ENCODE data around the gene CS. TPM values are rescaled to one million over a fixed set of nuclear protein-coding genes. Genes with fewer than 3 reads are reported as not detected.

The CS gene
- total RNA-seq, 2 donors from 2014 or later = 261 to 319 TPM

DNA sequence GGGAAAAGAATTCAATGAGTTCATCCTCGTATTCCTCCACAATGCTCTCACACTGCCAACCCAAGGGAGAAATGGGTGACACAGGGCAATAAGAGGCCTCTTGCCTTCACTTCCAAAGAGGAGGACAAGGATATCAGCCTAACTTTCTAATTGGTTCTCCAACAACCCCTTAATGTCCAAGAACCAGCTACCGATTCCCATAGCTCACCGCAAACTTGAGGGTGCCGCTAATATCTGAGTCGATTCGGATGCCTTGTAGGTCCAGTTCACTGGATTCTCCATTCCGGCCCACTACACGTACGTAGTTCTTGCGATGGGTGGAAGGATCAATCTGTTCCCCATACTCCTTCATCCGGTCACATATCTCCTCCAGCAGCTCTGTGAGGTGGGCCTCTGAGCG, 10.9 kb upstream of the CS start:
- DNase-seq (no peak), ATAC-seq (replicated peaks in 1 of 2) (no peak)
- no peak overlapping the region for H3K4me3 Mint-ChIP-seq
- H3K36me3 Mint-ChIP-seq (ENCODE audit: insufficient read depth in 2 of 2) = peaks cover 6 to 12% of the 10 kb centered on the region in 2 donors
- no peaks in the 10 kb centered on the region for H3K27me3 Mint-ChIP-seq (ENCODE audit: low read depth)
- H3K9me3 Mint-ChIP-seq = no peaks in the 10 kb centered on the region
- no peak overlapping the region for H3K27ac Mint-ChIP-seq
- H3K4me1 Mint-ChIP-seq (ENCODE audit: low read depth) = peaks cover 13% of the 10 kb centered on the region

DNA sequence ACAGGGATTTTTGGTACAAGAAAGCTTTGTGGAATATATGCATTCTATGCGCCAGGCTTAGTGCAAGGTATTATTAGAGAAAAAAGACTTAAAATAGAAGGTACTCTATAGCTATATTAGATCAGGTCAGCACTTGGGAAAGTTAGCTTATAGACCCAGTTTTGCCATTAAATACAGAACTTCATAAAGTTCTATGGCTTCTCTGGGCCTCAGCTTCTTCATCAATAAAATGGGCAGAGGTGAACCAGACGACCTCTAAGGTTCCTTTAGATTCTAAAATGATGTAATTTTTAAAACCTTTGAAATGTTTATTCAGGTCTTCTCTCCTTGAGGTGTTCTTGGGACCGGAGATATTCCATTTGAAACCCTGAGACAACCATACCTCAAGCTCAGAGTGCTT, 8.6 kb upstream of the CS start:
- no peak for ATAC-seq (replicated peaks in 1 of 2)
- Mint-ChIP-seq H3K4me1 (ENCODE audit: low read depth) (peaks cover 6% of the 10 kb centered on the region), H3K4me3 (no peak overlapping the region), H3K27ac (no peak overlapping the region), H3K9me3 (no peaks in the 10 kb centered on the region), H3K36me3 (ENCODE audit: insufficient read depth in 2 of 2) (peaks cover 4 to 10% of the 10 kb centered on the region in 2 donors), H3K27me3 (ENCODE audit: low read depth) (no peaks in the 10 kb centered on the region)
- DNase-seq = no peak

DNA sequence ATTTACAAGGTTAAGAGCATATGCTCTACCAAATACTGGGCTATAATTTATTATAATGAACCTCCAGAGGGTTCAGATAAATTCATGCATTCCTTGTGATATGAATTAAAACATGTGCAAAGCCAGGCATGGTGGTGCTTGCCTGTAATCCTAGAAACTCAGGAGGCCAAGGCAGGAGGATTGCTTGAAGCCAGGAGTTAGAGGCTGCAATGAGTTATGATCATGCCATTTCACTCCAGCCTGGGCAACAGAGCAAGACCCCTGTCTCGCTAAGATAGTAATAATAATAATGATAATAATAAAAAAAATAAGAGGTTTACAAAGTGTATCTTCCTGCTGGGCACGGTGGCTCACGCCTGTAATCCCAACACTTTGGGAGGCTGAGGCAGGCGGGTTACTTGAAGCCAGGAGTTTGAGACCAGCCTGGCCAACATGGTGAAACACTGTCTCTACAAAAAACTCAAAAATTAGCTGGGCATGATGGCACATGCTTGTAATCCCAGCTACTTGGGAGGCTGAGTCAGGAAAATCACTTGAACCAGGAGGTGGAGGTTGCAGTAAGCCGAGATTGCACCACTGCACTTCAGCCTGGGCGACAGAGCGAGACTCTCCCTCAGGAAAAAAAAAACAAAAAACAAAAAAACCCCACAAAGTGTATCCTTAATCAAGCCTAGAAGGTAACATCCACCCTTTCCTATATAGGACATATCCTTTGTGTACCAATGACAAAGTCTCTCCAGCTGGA, 7.3 kb upstream of the CS start:
- DNase-seq = no peak
- no peak overlapping the region for H3K4me3 Mint-ChIP-seq
- no peaks in the 10 kb centered on the region for H3K27me3 Mint-ChIP-seq (ENCODE audit: low read depth)
- H3K4me1 Mint-ChIP-seq (ENCODE audit: low read depth) = peaks cover 6% of the 10 kb centered on the region
- no peak overlapping the region for H3K27ac Mint-ChIP-seq
- H3K9me3 Mint-ChIP-seq = no peaks in the 10 kb centered on the region
- no peak for ATAC-seq (replicated peaks in 1 of 2)
- H3K36me3 Mint-ChIP-seq (ENCODE audit: insufficient read depth in 2 of 2) = peaks cover 4 to 10% of the 10 kb centered on the region in 2 donors

DNA sequence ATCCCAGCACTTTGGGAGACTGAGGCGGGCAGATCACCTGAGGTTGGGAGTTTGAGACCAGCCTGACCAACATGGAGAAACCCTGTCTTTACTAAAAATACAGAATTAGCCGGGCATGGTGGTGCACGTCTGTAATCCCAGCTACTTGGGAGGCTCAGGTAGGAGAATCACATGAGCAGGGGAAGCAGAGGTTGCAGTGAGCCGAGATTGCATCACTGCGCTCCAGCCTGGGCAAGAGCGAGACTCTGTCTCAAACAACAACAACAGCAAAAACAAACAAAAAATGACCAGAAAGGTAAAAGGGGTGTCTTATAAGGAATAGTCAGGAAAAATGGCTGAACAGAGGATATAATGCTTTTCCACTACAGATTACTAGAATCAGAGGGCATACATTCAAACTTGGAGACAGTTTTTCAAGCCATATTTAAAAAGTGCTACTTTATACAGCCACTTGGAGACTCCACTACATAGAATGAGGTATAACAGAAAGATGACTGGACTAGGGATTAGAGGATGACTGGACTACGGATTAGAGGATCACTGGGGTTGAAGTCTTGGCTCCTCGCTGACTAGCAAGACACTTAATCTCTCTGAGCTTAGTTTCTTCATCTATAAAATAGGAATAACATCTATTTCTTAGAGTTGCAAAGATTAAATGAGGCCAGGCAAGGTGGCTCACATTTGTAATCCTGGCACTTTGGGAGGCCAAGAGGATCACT, 4.9 kb upstream of the CS start:
- DNase-seq = no peak

DNA sequence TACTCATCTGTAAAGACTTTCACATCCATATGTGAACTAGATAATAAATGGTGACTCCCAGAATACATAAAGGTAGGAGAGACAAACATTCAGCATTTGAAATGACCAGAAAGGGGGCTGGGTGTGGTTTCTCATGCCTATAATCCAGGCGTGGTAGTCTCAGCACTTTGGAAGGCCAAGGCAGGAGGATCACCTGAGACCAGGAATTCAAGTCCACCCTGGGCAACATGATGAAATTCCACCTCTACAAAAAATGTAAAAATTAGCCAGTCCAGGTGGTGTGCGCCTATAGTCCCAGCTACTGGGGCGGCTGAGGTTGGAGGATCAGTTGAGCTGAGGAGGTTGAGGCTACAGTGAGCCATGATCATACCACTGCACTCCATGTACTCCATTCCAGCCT, 4.1 kb upstream of the CS start:
- ATAC-seq (replicated peaks in 1 of 2) (no peak), DNase-seq (no peak)
- Mint-ChIP-seq H3K27me3 (ENCODE audit: low read depth) (no peaks in the 10 kb centered on the region), H3K36me3 (ENCODE audit: insufficient read depth in 2 of 2) (peaks cover 0 to 11% of the 10 kb centered on the region in 2 donors), H3K4me1 (ENCODE audit: low read depth) (peaks cover 22% of the 10 kb centered on the region), H3K27ac (no peak overlapping the region), H3K4me3 (no peak overlapping the region), H3K9me3 (no peaks in the 10 kb centered on the region)

More for the DNA sequence above, 4.9 kb upstream of the CS start:
- no peak for ATAC-seq (replicated peaks in 1 of 2)
- Mint-ChIP-seq H3K27me3 (ENCODE audit: low read depth) (no peaks in the 10 kb centered on the region), H3K4me3 (no peak overlapping the region), H3K4me1 (ENCODE audit: low read depth) (peaks cover 21% of the 10 kb centered on the region), H3K27ac (no peak overlapping the region), H3K9me3 (no peaks in the 10 kb centered on the region), H3K36me3 (ENCODE audit: insufficient read depth in 2 of 2) (peaks cover 2 to 9% of the 10 kb centered on the region in 2 donors)

DNA sequence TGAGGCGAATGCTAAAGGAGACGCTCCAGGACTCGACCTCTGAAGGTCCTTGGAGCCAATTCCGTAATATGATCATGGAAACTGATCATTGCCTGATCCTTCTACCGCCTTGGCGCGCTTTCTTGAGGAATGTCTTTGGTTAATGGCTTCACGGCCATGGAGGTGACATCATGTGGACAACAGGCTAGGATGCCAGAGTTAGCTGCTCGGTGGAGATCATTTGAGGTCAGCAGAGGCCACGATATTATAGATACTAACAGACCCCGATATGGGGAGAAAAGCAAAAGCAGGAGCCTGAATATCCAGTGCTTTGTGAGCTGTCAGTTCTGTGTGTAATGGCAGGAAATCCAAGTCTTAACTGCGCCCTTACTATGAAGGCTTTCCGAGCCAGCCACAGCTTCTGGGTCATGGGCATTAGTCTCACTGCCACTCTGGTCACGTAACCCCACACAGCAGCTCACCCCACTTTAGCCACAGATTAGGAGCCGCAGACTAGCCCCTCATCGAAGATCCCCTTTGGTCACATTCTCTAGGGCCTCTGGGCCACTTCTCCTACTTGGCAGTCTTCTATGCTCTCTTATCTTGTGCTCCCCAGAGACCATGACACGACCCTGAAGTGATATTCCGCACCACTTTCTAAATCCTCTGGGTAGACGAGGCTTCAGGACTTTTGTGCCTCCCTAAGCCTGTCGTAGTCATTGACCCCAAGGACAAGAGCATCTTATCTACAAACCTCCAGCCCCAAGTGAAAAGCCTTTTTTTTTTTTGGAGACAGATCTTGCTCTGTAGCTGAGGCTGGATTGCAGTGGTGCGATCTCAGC, 724 bp upstream of the CS start:
- ATAC-seq (replicated peaks in 1 of 2) = no peak
- peak overlapping the region; percentile 93 for H3K27ac Mint-ChIP-seq
- H3K9me3 Mint-ChIP-seq = no peaks in the 10 kb centered on the region
- H3K4me1 Mint-ChIP-seq (ENCODE audit: low read depth) = peaks cover 55% of the 10 kb centered on the region
- H3K4me3 Mint-ChIP-seq = peak overlapping the region; percentile 95 to 99
- no peaks in the 10 kb centered on the region for H3K27me3 Mint-ChIP-seq (ENCODE audit: low read depth)
- DNase-seq = no peak
- H3K36me3 Mint-ChIP-seq (ENCODE audit: insufficient read depth in 2 of 2) = peaks cover 4 to 17% of the 10 kb centered on the region in 2 donors

DNA sequence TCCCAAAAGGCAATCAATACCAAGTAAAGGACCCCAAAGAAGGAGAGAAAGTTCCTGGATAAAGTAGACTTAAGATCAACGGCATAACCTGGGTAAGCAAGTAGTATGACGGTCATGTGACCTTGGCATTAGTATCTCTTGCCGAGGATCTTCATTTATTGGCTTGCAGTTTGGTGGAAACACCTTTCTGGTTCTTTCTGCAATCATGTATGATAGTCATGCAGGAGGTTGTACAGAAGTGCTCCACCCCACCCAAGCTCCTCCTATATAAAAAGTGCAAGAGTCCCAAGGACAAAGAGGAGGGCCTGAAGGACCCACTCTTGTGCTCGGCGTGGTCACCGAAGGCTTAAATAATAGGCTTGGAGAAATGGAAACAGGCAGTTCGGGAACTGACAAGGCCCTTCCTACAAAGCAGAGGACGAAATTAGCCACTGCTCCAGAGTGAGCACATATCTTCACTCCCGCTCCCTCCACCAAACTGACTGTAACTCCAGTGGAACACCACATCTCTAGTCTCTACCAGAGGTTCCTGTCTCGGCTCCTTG, 750 bp downstream of the CS start:
- DNase-seq = peak; percentile 19 to 25
- Mint-ChIP-seq H3K27ac (peak overlapping the region; percentile 84), H3K27me3 (ENCODE audit: low read depth) (no peaks in the 10 kb centered on the region), H3K36me3 (ENCODE audit: insufficient read depth in 2 of 2) (peaks cover 4 to 13% of the 10 kb centered on the region in 2 donors), H3K4me3 (peak overlapping the region; percentile 95 to 99), H3K9me3 (no peaks in the 10 kb centered on the region), H3K4me1 (ENCODE audit: low read depth) (peaks cover 55% of the 10 kb centered on the region)
- ATAC-seq (replicated peaks in 1 of 2) = peak in 1 of 2 donors; percentile 12

DNA sequence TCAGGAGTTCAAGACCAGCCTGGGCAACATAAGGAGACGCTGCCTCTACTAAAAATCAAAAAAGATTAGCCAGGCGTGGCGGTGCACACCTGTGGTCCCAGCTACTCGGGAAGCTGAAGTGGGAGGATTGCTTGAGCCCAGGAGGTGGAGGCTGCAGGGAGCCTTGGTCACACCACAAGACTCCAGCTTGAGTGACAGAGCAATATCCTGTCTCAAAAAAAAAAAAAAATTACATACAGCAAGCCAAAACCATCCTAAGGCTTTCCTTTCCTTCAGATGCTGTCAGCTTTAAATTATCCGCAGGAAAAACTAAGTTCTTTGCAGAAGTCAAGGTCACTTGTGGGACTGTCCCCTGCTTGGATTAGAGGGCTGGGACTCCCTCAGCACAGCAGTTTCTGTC, 1.3 kb downstream of the CS start:
- peaks cover 4 to 15% of the 10 kb centered on the region in 2 donors for H3K36me3 Mint-ChIP-seq (ENCODE audit: insufficient read depth in 2 of 2)
- peak overlapping the region; percentile 84 for H3K27ac Mint-ChIP-seq
- no peak for DNase-seq
- H3K4me3 Mint-ChIP-seq = peak overlapping the region; percentile 95 to 99
- H3K4me1 Mint-ChIP-seq (ENCODE audit: low read depth) = peaks cover 58% of the 10 kb centered on the region
- H3K27me3 Mint-ChIP-seq (ENCODE audit: low read depth) = no peaks in the 10 kb centered on the region
- H3K9me3 Mint-ChIP-seq = no peaks in the 10 kb centered on the region
- no peak for ATAC-seq (replicated peaks in 1 of 2)

DNA sequence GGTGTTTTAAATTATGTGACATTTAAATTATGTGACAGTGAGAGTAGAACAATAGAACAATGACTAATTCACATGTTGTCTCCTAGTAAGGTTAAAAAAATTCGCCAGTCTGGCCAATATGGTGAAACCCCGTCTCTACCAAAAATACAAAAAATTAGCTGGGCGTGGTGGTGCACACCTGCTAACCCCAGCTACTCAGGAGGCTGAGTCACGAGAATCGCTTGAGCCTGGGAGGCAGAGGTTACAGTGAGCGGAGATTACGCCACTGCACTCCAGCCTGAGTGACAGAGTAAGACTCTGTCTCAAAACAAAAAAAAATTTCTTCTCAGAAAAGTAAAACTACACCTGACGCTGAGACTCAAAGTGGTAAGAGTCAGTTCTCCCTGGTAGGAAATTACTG, 2.7 kb downstream of the CS start:
- DNase-seq (no peak), ATAC-seq (replicated peaks in 1 of 2) (no peak)
- peaks cover 4 to 15% of the 10 kb centered on the region in 2 donors for H3K36me3 Mint-ChIP-seq (ENCODE audit: insufficient read depth in 2 of 2)
- H3K27me3 Mint-ChIP-seq (ENCODE audit: low read depth) = no peaks in the 10 kb centered on the region
- H3K27ac Mint-ChIP-seq = peak overlapping the region; percentile 81
- H3K9me3 Mint-ChIP-seq = no peaks in the 10 kb centered on the region
- H3K4me3 Mint-ChIP-seq = peak overlapping the region; percentile 4 to 48
- peaks cover 68% of the 10 kb centered on the region for H3K4me1 Mint-ChIP-seq (ENCODE audit: low read depth)

DNA sequence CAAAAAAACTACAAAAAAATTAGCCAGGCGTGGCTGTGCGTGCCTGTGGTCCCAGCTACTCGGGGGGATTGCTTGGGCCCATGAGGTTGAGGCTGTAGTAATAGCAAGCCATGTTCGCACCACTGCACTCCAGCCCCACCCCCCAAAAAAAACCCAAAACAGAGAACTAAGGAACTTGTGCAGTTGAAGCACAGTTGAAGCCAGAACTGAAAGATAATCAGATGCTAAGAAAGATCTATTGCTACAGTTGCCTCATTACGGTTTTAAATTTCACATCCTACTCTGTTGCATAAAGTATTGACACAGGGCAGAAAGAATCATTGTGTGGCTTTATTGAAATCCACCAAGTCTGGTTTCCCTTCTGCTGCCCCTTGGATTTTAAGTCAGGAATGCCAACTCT, 3.8 kb downstream of the CS start:
- DNase-seq = no peak
- Mint-ChIP-seq H3K27ac (no peak overlapping the region), H3K9me3 (no peaks in the 10 kb centered on the region), H3K4me3 (peak overlapping the region in 1 of 2 donors; percentile 4), H3K36me3 (ENCODE audit: insufficient read depth in 2 of 2) (peaks cover 4 to 16% of the 10 kb centered on the region in 2 donors), H3K27me3 (ENCODE audit: low read depth) (no peaks in the 10 kb centered on the region), H3K4me1 (ENCODE audit: low read depth) (peaks cover 66% of the 10 kb centered on the region)
- ATAC-seq (replicated peaks in 1 of 2) = no peak

DNA sequence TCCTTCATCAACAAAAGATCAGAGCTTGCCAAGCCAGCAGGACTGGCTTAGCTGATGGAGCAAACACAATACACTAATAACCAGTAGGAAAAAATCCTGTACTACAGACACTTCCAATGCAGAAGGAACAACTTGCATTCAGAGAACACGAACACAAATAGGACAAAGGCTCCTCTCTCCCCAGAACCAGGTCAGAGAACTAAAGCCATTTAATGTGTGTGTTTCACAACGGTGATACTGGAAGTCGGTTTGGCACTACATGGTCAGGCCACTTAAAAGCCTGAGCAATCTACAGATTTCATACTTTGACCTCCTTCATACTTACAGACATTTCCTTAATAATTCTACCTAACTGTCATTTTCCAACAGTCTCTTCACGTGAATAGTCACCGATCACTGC, 6.3 kb downstream of the CS start:
- Mint-ChIP-seq H3K9me3 (no peaks in the 10 kb centered on the region), H3K4me1 (ENCODE audit: low read depth) (peaks cover 65% of the 10 kb centered on the region), H3K4me3 (no peak overlapping the region), H3K36me3 (ENCODE audit: insufficient read depth in 2 of 2) (peaks cover 4 to 18% of the 10 kb centered on the region in 2 donors), H3K27me3 (ENCODE audit: low read depth) (no peaks in the 10 kb centered on the region), H3K27ac (peak overlapping the region; percentile 16)
- no peak for ATAC-seq (replicated peaks in 1 of 2)
- DNase-seq = no peak

DNA sequence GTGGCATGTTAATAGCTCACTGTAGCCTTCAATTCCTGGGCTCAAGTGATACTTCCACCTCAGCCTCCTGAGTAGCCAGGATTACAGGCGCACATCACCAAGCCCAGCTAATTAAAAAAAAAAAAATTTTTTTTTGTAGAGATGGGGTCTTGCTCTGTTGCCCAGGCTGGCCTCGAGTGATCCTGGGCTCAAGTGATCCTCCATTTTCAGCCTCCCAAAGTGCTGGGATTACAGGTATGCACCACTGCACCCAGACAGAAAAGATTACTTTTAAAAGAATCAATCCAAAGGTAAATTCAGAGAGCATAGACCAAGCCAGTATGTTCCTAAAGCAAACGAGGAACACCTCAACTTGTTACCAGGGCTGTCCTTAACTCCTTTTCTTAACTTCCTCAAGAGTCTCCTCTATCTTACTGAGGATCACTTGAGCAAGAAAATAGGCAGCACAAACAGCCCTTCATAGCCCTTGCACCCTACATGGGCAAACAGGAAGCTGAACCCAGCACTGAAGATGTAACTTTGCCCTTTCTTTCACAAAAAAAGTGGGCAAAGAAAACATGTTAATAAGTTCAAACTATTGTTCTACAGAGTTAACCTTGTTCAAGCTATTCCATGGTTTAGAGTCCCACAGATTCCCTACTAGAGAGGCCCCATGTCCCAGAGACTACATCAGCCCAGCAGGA, 11.3 kb downstream of the CS start:
- no peak for DNase-seq
- no peak for ATAC-seq (replicated peaks in 1 of 2)
- H3K36me3 Mint-ChIP-seq (ENCODE audit: insufficient read depth in 2 of 2) = peaks cover 4 to 17% of the 10 kb centered on the region in 2 donors
- no peak overlapping the region for H3K4me3 Mint-ChIP-seq
- peak overlapping the region; percentile 33 for H3K27ac Mint-ChIP-seq
- no peaks in the 10 kb centered on the region for H3K27me3 Mint-ChIP-seq (ENCODE audit: low read depth)
- H3K4me1 Mint-ChIP-seq (ENCODE audit: low read depth) = peaks cover 35% of the 10 kb centered on the region
- no peaks in the 10 kb centered on the region for H3K9me3 Mint-ChIP-seq
